SK-N-MC (cell line): ENCODE measurements around the gene ULK4.

ENCODE experiments used
- DNase-seq: peaks from one replicate; pipeline ENCODE4 v3.0.0-alpha.2; 2011; ENCODE audit warnings: low read depth, low spot score
- H3K27ac ChIP-seq: fragments of 200-600 bp; sonication (generic); 2 replicates; pipeline ENCODE4 v1.5.1; 2016; ENCODE audit warnings: mixed run types
- H3K36me3 ChIP-seq: fragments of 200-600 bp; sonication (generic); 2 replicates; pipeline ENCODE4 v1.6.1; 2017; ENCODE audit warnings: antibody characterized with exemption, low read length, mixed read lengths; ENCODE audit not compliant: insufficient read depth
- H3K4me3 ChIP-seq: fragments of 200-600 bp; sonication (generic); 2 replicates; pipeline ENCODE4 v1.5.1; 2016
- H3K9ac ChIP-seq: fragments of 200-600 bp; sonication (generic); 2 replicates; pipeline ENCODE4 v1.8.0; 2017; ENCODE audit warnings: mixed run types, mixed read lengths; ENCODE audit not compliant: insufficient read length
- H3K9me3 ChIP-seq: fragments of 200-600 bp; sonication (generic); 2 replicates; pipeline ENCODE4 v1.6.1; 2017; ENCODE audit warnings: low read depth, mild to moderate bottlenecking, antibody characterized with exemption, low read length, moderate library complexity, mixed read lengths
- EZH2 ChIP-seq: fragments of 200-600 bp; sonication (generic); IDR thresholded peaks from one replicate; pipeline ENCODE4 v1.6.1; 2017; ENCODE audit warnings: antibody characterized with exemption
- FOXP2 ChIP-seq: optimal IDR thresholded peaks from 2 replicates; pipeline ENCODE3; 2011; ENCODE audit warnings: mild to moderate bottlenecking, moderate library complexity; ENCODE audit not compliant: insufficient read depth; ENCODE audit errors: extremely low read length, control extremely low read depth
- POLR2AphosphoS5 ChIP-seq: IDR thresholded peaks from 2 replicates; pipeline ENCODE4 v1.6.1; 2012; ENCODE audit warnings: mild to moderate bottlenecking, low read depth, low read length, borderline replicate concordance

ULK4 gene

GRCh38 chr3:41478278-41478677, 483.6 kb downstream of the ULK4 start:
- no peak for DNase-seq
- H3K36me3 ChIP-seq, result no peaks in the 10 kb centered on the region
- TF ChIP-seq EZH2 (no peak), POLR2AphosphoS5 (no peak), FOXP2 (no peak)
- no peaks in the 10 kb centered on the region for H3K9me3 ChIP-seq
- H3K27ac ChIP-seq, result no peak overlapping the region
- no peak overlapping the region for H3K9ac ChIP-seq
- no peak overlapping the region for H3K4me3 ChIP-seq

GRCh38 chr3:41477399-41478014, 484.4 kb downstream of the ULK4 start:
- Histone ChIP-seq H3K36me3 (no peaks in the 10 kb centered on the region), H3K9ac (no peak overlapping the region), H3K4me3 (no peak overlapping the region), H3K27ac (no peak overlapping the region), H3K9me3 (no peaks in the 10 kb centered on the region)
- TF ChIP-seq POLR2AphosphoS5, result no peak
- no peak for TF ChIP-seq FOXP2
- TF ChIP-seq EZH2, result no peak
- no peak for DNase-seq

- Histone ChIP-seq H3K9ac (no peak overlapping the region), H3K9me3 (no peaks in the 10 kb centered on the region), H3K4me3 (no peak overlapping the region), H3K36me3 (no peaks in the 10 kb centered on the region), H3K27ac (no peak overlapping the region)
- DNase-seq, result no peak
- TF ChIP-seq FOXP2 (no peak), EZH2 (no peak), POLR2AphosphoS5 (no peak)
Observed at GRCh38 chr3:41469083-41469482, 492.8 kb downstream of the ULK4 start.

- no peaks in the 10 kb centered on the region for H3K9me3 ChIP-seq
- no peak overlapping the region for H3K9ac ChIP-seq
- no peak overlapping the region for H3K27ac ChIP-seq
- TF ChIP-seq POLR2AphosphoS5 (no peak), EZH2 (no peak), FOXP2 (no peak)
- no peak overlapping the region for H3K4me3 ChIP-seq
- no peak for DNase-seq
- no peaks in the 10 kb centered on the region for H3K36me3 ChIP-seq
Observed at GRCh38 chr3:41467481-41467880, 494.4 kb downstream of the ULK4 start.

GRCh38 chr3:41464858-41465257, 497.0 kb downstream of the ULK4 start:
- H3K9me3 ChIP-seq, result no peaks in the 10 kb centered on the region
- no peak overlapping the region for H3K4me3 ChIP-seq
- H3K9ac ChIP-seq, result no peak overlapping the region
- no peak overlapping the region for H3K27ac ChIP-seq
- no peak for DNase-seq
- no peak for TF ChIP-seq FOXP2
- H3K36me3 ChIP-seq, result no peaks in the 10 kb centered on the region

GRCh38 chr3:41464401-41464800, 497.5 kb downstream of the ULK4 start:
- TF ChIP-seq POLR2AphosphoS5, result no peak
- no peak for TF ChIP-seq FOXP2
- no peak for TF ChIP-seq EZH2
- H3K9me3 ChIP-seq, result no peaks in the 10 kb centered on the region
- no peak overlapping the region for H3K4me3 ChIP-seq
- no peak overlapping the region for H3K27ac ChIP-seq
- DNase-seq, result no peak
- H3K9ac ChIP-seq, result no peak overlapping the region
- no peaks in the 10 kb centered on the region for H3K36me3 ChIP-seq

GRCh38 chr3:41462103-41462691, 499.7 kb downstream of the ULK4 start:
- no peak for DNase-seq
- TF ChIP-seq POLR2AphosphoS5 (no peak), FOXP2 (no peak), EZH2 (no peak)

GRCh38 chr3:41460736-41461135, 501.2 kb downstream of the ULK4 start:
- no peak for TF ChIP-seq POLR2AphosphoS5
- no peak for TF ChIP-seq FOXP2
- TF ChIP-seq EZH2, result no peak
- no peak for DNase-seq
- no peaks in the 10 kb centered on the region for H3K9me3 ChIP-seq

More at GRCh38 chr3:41462103-41462691, 499.7 kb downstream of the ULK4 start:
- no peaks in the 10 kb centered on the region for H3K9me3 ChIP-seq
- H3K4me3 ChIP-seq, result no peak overlapping the region
- H3K9ac ChIP-seq, result no peak overlapping the region
- no peak overlapping the region for H3K27ac ChIP-seq
- H3K36me3 ChIP-seq, result no peaks in the 10 kb centered on the region

GRCh38 chr3:41457176-41457575, 504.7 kb downstream of the ULK4 start:
- H3K9me3 ChIP-seq, result no peaks in the 10 kb centered on the region
- no peak for DNase-seq
- H3K27ac ChIP-seq, result no peak overlapping the region
- TF ChIP-seq POLR2AphosphoS5, result no peak
- TF ChIP-seq FOXP2, result no peak
- TF ChIP-seq EZH2, result no peak
- H3K4me3 ChIP-seq, result no peak overlapping the region
- no peaks in the 10 kb centered on the region for H3K36me3 ChIP-seq
- no peak overlapping the region for H3K9ac ChIP-seq

More at GRCh38 chr3:41460736-41461135, 501.2 kb downstream of the ULK4 start:
- Histone ChIP-seq H3K4me3 (no peak overlapping the region), H3K36me3 (no peaks in the 10 kb centered on the region), H3K27ac (no peak overlapping the region), H3K9ac (no peak overlapping the region)
